GM18508 (cell line): Measurements from ENCODE around the gene ADAMTS17.

Experiments
- ATAC-seq: cut with Tn5 transposase; IDR thresholded peaks from one replicate; pipeline ENCODE4 v1.9.1; 2021; ENCODE audit warnings: moderate number of reproducible peaks; ENCODE audit not compliant: insufficient read depth, unreplicated experiment

ADAMTS17 gene

DNA sequence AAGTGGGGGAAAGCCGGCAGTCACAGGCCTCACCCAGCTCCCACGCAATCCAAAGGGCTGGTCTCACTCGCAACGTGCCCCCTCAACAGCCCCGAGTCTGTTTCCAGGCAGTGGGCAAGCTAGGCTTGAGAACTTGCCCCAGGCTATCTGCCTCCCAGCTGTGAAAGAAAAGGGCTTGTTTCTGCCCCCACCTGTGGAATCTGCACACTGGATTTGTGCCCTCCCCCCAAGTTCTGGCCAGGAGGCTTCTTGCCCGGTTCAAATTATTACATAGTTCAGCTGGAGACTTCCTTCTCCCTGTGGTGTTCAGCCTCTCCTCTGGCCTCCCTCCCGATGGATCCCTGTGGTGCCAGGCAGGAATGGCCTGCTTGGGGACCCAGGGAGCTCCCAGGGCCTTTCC is 324.6 kb downstream of the ADAMTS17 start:
- ATAC-seq: no peak

DNA sequence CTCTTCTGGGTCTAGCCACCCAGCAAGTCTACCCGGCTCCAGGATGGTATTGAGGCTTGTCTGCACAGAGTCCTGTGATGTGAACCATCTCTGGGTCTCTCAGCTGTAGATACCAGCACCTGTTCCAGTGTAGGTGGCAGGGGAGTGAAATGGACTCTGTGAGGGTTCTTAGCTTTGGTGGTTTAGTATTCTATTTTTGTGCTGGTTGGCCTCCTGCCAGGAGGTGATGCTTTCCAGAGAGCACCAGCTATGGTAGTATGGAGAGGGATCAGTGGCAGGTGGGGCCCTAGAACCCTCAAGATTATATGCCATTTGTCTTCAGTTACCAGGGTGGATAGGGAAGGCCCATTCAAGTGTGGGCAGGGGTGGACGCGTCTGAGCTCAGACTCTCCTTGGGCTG is 325.1 kb downstream of the ADAMTS17 start:
- no peak for ATAC-seq

DNA sequence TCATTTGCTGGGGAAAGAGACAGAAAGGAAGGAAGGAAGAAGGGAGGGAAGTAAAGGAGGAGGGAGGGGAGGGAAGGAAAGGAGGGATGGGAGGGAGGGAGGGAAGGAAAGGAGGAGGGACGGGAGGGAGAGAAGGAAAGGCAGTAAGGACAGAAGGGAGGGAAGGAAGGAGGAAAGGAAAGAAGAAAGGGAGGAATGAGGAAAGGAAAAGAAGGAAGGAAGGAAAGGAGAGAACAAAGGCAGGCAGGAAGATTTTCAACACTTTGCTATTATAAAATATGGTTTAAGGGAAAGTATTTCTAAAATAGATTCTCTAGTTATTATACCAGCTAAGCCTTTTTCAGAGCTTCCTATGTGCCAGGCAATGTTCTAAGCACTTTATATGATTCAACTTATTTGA is 330.5 kb downstream of the ADAMTS17 start:
- no peak for ATAC-seq

DNA sequence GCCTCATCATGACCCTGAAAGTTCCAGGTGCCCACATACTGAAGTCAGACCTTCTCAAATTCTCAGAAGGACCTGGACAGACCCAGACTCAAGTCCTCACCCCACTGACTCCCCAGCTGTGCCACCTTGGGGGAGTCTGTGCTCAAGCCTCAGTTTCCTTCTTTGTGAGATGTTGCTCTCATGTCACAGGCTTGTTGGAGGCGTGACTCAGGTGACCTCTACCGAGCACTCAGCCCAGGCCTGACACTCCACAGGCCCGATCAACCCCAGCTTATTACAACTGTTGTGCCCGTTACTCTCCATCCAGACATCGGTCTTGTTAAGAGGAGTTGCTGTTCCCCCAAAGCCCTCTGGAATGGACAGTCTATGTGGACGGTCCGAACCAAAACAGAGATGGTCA is 332.4 kb downstream of the ADAMTS17 start:
- ATAC-seq: no peak

DNA sequence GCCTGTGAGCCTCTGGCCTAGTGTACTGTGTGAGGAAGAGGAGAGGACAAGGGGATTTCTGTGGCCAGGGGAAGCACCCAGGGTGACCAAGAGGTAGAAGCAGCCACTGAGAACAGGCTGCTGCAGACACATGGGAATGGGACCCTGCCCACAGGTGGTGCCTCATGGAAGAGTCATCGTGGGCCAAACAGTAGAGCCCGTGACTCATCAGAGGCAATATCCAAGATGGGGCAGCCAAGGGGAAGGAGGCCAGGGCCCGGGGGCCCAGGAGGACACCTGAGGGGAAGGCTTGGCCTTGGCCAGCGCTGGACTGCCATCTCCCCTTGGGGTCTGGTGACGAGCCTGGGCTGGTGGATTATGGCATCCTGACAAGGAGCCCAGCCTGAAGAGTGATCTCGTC is 333.5 kb downstream of the ADAMTS17 start:
- ATAC-seq: no peak

DNA sequence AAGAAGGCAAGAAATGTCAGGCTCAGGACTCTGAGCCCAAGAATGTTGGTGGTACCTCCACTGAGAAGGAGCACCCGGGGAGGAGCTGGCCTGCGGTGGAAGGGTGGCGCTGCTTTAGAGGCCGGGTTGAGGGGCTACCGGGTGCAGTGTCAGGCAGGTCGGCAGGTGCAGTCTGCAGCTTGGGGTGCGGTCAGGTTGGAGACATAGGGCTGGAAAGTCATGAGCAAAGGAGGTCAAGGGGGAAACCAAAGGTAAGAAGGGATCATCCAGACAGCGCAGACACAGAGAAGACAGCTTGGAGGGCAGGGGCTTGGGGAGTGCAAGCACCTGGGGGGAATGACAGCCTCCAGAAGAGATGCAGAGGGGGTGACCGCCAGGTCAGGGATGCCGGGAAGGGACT is 334.2 kb downstream of the ADAMTS17 start:
- no peak for ATAC-seq

DNA sequence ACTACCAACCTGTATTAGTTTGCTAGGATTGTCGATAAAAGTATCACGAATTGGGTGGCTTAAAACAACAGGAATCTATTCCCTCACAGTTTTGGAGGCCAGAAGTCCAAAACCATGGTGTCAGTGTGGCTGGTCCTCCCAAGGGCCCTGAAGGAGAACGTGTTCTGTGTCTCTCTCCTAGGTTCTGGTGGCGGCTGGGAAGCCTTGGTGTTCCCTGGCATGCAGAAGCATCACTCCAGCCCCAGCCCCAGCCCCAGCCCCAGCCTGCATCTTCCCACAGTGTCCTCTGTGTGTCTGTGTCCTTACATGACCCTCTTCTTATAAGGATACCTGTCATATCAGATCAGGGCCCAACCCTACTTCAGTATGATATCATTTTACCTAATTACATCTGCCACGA is 336.1 kb downstream of the ADAMTS17 start:
- no peak for ATAC-seq

DNA sequence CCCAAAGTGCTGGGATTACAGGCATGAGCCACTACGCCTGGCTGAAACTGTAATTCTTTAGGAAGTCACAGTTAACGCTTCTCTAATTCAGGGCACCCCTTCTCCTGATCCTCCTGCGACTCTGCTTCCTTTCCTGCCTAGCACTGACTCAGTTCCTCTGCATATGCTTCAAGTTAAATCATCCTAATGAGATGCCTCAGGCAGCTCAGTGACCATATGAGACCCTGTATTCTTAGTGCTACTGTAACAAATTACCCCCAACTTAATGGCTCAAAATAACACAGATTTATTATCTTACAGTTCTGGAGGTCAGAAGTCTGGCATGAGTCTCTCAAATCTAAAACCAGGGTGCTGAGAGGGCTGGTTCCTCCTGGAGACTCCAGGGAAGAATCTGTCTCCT is 336.8 kb downstream of the ADAMTS17 start:
- ATAC-seq: no peak

DNA sequence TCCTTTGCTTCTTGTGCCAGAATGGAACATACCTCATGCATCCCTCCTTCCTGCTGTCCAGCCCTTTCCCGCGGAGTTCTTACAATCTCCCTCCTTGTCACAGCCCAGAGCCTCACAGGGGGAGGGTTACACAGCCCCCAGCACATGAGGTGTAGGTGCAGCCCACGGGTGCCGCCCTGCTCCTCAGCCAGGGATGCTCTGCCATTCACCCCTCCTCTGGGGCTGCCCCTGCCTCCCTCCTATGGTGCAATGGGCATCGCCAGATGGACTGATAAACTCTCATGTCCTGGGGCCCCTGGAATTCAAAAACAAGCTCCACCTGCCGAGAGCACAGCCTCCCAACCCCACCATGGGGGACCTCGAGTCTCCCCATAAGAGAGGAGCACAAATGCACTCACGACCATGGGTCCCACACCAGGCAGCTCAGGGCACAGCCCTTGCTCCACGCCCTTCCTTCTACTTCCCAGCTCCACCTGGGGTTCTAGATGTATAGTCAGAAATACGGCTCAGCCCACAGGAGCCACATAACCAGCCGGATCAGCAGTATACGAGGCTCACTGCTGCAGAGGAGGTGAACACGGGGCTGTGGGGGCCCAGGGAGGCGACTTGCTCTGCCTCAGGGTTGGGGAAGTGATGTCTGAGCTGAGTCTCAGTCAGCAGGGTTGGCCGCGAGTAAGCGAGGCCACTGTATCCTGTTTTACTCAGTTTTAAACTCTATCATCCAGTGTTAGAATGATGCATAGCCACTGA is 338.8 kb downstream of the ADAMTS17 start:
- no peak for ATAC-seq

DNA sequence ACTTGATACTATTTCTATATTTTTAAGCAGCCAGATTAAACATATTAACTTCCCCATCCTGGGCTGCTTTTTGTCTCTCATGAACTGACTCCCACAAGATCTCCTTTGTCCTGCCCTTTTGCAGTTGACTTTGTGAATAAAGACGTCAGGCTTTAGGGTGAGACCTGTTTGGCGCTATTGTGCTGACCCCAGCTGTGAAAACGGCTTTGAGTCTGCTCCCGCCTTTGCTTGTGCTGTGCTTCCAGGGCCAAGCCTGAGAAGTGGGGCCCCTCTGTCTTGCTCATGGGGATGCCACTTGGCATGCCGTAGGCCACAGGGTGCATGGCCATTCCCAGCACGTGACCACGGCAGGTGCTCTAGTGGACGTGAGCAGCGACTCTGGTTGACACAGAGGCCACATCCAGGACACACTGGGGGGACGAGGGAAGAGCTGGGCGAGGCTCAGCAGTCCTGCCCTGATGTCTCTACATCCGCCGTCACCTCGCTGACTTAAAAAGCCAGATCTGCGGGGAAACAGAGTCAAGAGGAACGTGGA is 339.6 kb downstream of the ADAMTS17 start:
- ATAC-seq: no peak

DNA sequence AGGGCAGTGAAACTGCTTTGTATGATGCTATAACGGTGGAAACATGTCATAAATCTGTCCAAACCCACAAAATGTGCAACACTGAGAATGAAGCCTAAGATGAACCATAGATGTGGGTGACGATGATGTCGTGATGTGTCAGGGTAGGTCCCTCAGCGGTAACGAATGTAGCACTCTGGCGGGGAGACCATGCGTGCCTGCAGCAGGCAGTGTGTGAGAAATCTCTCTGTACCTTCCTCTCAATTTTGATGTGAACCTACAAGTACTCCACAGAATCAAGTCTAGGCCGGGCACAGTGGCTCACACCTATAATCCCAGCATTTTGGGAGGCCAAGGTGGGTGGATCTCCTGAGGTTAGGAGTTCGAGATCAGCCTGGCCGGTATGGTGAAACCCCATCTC is 340.4 kb downstream of the ADAMTS17 start:
- no peak for ATAC-seq

DNA sequence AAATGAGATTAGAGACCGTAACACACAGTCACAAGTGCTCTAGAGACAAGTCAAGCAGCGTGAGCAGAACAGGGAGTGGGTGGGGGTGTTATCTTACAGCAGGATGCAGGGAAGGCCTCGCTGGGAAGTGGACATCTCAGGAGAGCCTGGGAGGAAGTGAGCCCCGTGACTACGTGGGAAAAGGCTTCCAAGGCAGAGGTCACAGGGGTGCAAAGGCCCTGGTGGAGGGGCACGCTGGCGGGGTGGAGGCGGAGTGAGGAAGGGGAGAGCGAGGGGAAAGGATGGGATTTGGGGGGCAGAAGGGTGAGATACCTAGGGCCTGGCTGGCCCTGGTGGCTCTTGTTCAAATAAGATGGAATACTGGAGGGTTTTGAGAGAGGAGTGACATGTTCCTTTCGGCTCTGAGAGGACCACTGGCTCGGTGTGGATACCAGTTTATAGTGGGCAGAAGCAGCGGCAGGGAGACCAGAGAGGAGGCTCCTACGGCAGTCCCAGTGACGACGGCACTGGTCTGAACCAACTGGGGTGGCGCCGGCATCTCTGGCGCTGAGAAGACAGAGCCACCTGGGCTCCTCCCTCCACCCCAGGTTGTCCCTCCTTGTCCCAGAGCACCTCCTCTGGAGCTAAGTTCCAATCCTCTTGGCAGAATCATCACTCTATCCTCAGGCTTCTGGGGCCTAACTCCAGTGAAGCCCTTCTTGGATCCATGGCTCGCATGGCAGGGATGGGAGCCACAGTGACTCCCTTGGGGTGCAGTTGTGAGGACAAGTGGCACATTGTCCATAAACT is 342.3 kb downstream of the ADAMTS17 start:
- ATAC-seq: no peak

DNA sequence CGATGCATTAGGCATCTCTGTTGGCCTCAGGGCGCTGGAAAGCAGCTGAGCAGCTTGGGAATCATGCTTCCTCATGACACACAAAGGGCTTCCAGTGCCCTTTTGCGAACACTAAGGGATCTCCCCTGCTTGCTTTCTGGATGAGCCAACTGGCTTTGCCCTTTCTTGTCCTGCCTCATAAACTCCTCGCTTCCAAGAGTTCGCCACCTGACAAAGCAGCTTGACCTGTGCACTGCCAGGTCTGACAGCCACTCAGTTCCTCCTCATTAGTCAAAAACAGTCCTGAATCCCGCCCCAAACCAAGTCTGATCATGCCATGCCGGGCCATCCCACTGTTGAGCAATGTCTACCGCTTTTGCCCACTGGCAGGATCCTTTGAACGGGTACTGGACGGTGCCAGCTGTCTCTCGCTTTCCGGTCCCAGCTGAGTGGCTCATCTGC is 343.1 kb downstream of the ADAMTS17 start:
- no peak for ATAC-seq

DNA sequence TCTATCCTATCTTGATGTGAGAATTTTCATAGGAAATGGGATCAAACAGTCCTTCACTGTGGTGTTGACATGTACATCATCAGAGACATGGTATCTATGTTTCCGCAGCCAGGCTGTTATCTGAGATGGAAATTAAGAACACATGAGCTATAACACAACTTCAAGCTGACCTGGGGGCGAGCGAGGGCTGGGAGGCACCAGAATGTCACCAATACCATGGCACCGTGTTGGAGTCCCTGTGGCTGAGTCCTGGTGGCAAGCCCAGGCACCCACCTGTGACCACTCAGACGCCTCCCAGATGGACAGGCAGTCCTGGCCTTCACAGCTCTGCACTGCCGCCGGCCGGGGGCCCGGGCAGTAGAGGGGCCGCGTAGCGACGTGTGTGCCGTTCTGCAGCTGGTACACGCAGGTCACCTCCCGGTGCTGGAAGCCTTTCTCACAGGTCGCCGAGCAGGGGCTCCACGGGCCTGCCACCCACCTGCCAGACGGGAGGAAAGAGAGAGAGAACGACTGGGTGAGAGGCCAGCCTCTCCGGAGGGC is 344.6 kb downstream of the ADAMTS17 start:
- no peak for ATAC-seq

DNA sequence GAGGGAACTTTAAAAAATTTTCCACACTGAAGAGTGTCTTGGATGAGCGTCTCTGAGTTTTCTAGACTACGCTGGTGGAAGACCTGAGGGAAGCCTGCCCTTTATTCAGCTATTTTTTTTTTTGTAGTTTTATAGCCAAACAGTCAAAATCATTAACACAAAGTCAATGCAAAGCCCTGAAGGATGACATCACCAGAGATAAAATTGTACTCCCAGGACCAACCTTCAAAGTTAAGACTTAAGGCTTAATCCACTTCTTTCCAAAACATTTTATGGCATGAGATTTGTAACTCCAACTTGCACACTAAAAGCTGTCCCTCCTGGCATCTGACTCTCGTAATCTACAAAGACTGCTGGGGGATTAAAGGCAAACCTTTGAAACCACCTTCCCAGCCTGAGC is 345.1 kb downstream of the ADAMTS17 start:
- no peak for ATAC-seq

DNA sequence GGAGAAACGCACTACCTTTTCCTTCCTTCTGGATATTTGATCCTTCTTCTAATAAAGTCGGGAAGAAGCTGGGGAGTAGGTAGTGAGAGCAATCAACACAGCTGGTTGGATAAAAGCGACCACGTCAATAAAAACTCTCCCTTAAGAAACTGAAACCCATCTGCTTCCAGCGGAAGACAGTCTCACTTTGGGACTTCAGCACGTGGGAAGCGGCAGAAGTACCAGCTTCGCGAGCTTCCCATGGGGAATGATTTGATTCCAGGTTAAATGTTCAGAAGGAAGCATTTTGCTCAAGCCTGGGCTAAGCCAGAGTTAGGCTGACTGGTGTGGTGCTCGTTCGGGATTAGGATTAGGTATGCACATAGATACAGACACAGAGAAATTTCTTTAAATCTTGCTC is 346.2 kb downstream of the ADAMTS17 start:
- ATAC-seq: no peak

DNA sequence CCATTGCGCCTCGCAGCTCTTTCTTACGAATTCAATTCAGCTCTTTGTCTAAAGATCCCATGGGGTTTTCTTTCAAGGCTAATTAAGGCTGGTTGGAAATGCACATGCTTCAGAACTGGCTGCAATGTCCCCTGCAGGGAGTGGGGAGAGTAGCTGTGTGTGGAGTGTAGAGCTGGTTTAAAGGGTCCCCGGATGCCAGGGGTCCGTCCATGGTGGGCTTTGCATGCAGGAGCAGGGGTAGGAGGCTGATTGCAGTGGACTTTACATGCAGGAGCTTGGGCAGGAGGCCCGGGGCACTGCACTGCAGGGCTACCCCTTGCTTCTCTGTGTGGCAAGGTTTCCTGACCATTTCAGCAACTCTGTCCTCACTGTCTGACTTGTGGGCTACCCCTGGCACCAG is 346.9 kb downstream of the ADAMTS17 start:
- no peak for ATAC-seq

DNA sequence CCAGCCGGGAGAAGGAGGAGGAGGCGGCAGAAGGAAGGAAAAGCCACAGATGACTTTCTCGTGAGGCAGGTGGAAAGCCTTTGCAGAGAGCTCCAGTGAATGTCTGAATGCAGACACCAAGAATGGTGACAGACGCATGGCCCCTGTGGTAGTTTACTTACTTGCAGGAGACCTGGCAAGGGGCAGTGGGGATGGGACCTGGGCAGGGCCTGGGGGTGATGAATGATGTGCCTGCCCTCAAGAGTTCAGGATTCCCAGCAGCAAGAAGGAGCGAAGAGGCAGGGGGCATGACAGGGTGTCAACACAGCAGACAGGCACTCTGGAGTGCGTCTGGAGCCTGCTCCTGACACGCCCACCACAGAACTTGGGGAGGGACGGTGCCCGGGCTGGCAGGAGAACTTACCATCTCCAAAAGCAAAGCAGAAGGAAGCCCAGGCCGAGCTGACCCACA is 348.1 kb downstream of the ADAMTS17 start:
- no peak for ATAC-seq

DNA sequence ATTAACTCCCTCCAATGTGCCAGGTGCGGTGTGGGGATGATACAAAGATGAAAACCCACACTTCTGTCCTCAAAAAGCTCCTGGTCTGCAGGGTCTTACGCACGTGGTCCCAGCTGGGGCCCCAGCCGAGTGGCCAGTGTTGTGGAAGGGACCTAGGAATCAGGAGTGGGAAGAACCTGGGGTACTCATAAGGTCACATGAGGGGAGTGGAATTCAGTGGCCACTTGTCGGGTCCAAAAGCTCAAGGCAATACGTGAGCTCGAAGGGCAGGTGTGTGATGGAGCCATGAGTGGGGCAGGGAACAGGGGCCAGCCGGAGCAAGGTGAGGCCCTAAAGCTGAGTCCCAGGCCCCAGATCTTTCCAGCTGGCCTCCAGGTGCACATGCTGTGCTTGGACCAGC is 348.5 kb downstream of the ADAMTS17 start:
- no peak for ATAC-seq

DNA sequence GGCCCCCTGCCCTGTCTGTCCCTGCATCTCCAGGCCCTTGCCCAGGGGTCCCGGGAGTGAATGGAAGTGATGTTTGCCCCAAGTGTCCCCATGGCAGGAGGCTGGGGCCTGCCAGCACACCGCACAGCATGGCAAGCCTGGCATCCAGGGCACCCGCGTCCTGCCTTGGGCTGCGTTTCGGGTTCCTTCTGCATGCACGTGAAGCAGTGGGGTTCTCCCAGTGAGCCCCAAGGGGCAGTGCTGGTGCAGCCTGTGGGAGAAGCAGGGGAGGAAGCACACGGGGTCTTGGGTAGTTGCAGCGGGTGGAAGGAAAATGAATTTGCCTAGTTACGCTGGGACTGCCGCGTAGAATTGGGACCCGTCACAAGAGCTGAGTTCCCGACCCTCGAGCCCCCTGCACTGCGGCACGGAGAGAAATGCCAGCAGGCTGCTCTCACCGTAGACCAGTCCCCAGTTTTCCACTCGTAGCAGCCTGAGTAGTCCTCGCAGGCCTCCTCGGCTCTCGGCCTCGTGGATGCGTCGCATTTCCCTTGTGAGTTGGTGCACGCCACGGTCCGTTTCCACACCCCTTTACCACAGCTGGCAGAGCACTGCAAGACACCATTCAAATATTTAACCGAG is 349.1 kb downstream of the ADAMTS17 start:
- no peak for ATAC-seq

DNA sequence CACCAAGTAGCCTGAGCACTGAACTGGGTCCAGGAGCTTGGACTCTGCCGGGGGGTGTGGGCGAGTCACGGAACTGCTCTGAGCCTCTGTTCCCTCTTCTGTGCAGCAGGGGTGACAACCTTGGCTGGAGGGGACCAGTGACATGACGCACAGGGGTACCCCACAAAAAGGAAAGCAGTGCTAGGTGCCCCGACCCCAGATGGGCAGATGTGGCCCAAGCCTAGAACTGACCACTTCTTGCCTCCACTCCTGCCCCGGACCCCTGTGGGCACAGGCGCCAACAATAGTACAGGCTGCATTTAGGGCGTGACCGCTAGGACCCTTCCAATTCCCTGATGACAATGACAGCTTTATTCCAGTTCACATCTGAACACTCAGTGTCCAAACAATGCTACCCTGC is 352.7 kb downstream of the ADAMTS17 start:
- ATAC-seq: no peak
